H1 (cell line): ENCODE results near the gene CHST8. TPM values are rescaled to one million over a fixed set of nuclear protein-coding genes. Genes with fewer than 3 reads are reported as not detected.

Source experiments
- CTCF ChIA-PET: fragments of 300-600 bp; sonication (Branson Sonifier 250); formaldehyde crosslinking; loops from one replicate; lab custom pipeline; 2021; ENCODE audit not compliant: partially characterized antibody; lab: Charles Lee
- POLR2A ChIA-PET: fragments of 300-600 bp; sonication (Branson Sonifier 250); formaldehyde crosslinking; loops from one replicate; lab custom pipeline; 2021; ENCODE audit warnings: inconsistent platforms; ENCODE audit not compliant: partially characterized antibody; lab: Charles Lee
- DNase-seq, 2 experiments: peaks; one replicate each; pipeline versions ENCODE4 v3.0.0 to v3.0.0-alpha.2; 2010 to 2022; ENCODE audit warnings: low spot score in 2 of 2, low read depth in 1 of 2, mixed read lengths in 1 of 2
- FAIRE-seq: peaks from 2 replicates; lab custom pipeline; 2011; peaks lifted over from hg19 to GRCh38; lab: Jason Lieb, UNC
- H2AFZ ChIP-seq: 2 replicates; pipeline ENCODE4 v1.8.1; 2012; ENCODE audit warnings: low read length, inconsistent platforms
- H2AK5ac ChIP-seq: 2 replicates; pipeline ENCODE4 v1.6.1; 2013; ENCODE audit warnings: low read depth, low read length
- H2BK120ac ChIP-seq: replicated peaks from 2 replicates; pipeline ENCODE3; 2013; ENCODE audit warnings: low read depth, low read length, inconsistent platforms
- H2BK12ac ChIP-seq: 2 replicates; pipeline ENCODE4 v1.6.1; 2013; ENCODE audit warnings: low read depth, low read length
- H2BK15ac ChIP-seq: 2 replicates; pipeline ENCODE4 v1.6.1; 2013; ENCODE audit warnings: low read length
- H2BK20ac ChIP-seq: 2 replicates; pipeline ENCODE4 v1.6.1; 2013; ENCODE audit warnings: low read length
- H2BK5ac ChIP-seq: 2 replicates; pipeline ENCODE4 v1.6.1; 2013; ENCODE audit warnings: low read depth, low read length
- H3K14ac ChIP-seq: 2 replicates; pipeline ENCODE4 v1.6.1; 2013; ENCODE audit warnings: inconsistent platforms; ENCODE audit not compliant: insufficient read length
- H3K18ac ChIP-seq: 2 replicates; pipeline ENCODE4 v1.6.1; 2013; ENCODE audit warnings: low read length; ENCODE audit errors: extremely low read depth
- H3K23ac ChIP-seq: 2 replicates; pipeline ENCODE4 v1.6.1; 2013; ENCODE audit warnings: inconsistent platforms; ENCODE audit not compliant: insufficient read length
- H3K23me2 ChIP-seq: 2 replicates; pipeline ENCODE4 v1.6.1; 2013; ENCODE audit warnings: low read depth, low read length
- H3K27ac ChIP-seq: 2 replicates; pipeline ENCODE4 v1.6.1; 2011; ENCODE audit warnings: low read depth, low read length, inconsistent platforms
- H3K27me3 ChIP-seq, 4 experiments: replicated peaks in 1 of 4; 1 replicate in 1 of 4; 2 replicates in 3 of 4; pipeline versions ENCODE4 v1.6.1 to v1.8.1; 2011 to 2013; ENCODE audit warnings: low read length in 3 of 4, mild to moderate bottlenecking in 3 of 4, inconsistent platforms in 2 of 4, mixed read lengths in 2 of 4, moderate library complexity in 1 of 4; ENCODE audit not compliant: control insufficient read depth in 3 of 4, insufficient read depth in 3 of 4; ENCODE audit errors: extremely low read depth in 1 of 4
- H3K36me3 ChIP-seq, 4 experiments: 2 replicates each; pipeline versions ENCODE4 v1.6.1 to v1.8.1; 2011 to 2013; ENCODE audit warnings: mild to moderate bottlenecking in 4 of 4, low read length in 3 of 4, moderate library complexity in 2 of 4, control low read depth in 1 of 4, inconsistent platforms in 1 of 4; ENCODE audit not compliant: insufficient read depth in 4 of 4, control insufficient read depth in 2 of 4
- H3K4ac ChIP-seq: replicated peaks from 2 replicates; pipeline ENCODE3; 2013; ENCODE audit warnings: low read length, low read depth, mixed read lengths, inconsistent platforms; ENCODE audit not compliant: insufficient read length
- H3K4me1 ChIP-seq, 4 experiments: replicated peaks in 1 of 4; 1 replicate in 1 of 4; 2 replicates in 3 of 4; pipeline versions ENCODE4 v1.6.1 to v1.8.1; 2011 to 2013; ENCODE audit warnings: low read length in 3 of 4, inconsistent platforms in 2 of 4, mixed read lengths in 1 of 4; ENCODE audit not compliant: insufficient read depth in 4 of 4, control insufficient read depth in 3 of 4
- H3K4me2 ChIP-seq, 2 experiments: 2 replicates each; pipeline versions ENCODE4 v1.6.1 to v1.8.1; 2011 to 2013; ENCODE audit warnings: low read depth in 2 of 2, low read length in 2 of 2, control low read depth in 1 of 2, inconsistent platforms in 1 of 2, mild to moderate bottlenecking in 1 of 2; ENCODE audit not compliant: insufficient read depth in 1 of 2
- H3K4me3 ChIP-seq, 4 experiments: fragments of 200-600, 300-600 bp in 1 of 4; sonication (generic), shearing (Covaris generic), sonication (Bioruptor Twin) in 1 of 4; 2 replicates each; pipeline versions ENCODE4 v1.5.1 to v1.8.1; 2011 to 2016; ENCODE audit warnings: low read length in 4 of 4, low read depth in 3 of 4, control low read depth in 2 of 4, inconsistent platforms in 2 of 4, mild to moderate bottlenecking in 2 of 4, mixed read lengths in 1 of 4, moderate library complexity in 1 of 4; ENCODE audit not compliant: insufficient read depth in 2 of 4; ENCODE audit errors: extremely low read depth in 1 of 4
- H3K56ac ChIP-seq: replicated peaks from 2 replicates; pipeline ENCODE3; 2013; ENCODE audit warnings: low read depth, mild to moderate bottlenecking, mixed read lengths, low read length, inconsistent platforms; ENCODE audit not compliant: insufficient read length
- H3K79me1 ChIP-seq: 2 replicates; pipeline ENCODE4 v1.6.1; 2013; ENCODE audit warnings: low read depth, low read length, control low read depth
- H3K79me2 ChIP-seq, 2 experiments: 2 replicates each; pipeline versions ENCODE4 v1.6.1 to v1.8.1; 2012 to 2013; ENCODE audit warnings: low read length in 2 of 2, mild to moderate bottlenecking in 2 of 2, inconsistent platforms in 1 of 2; ENCODE audit not compliant: insufficient read depth in 2 of 2, control insufficient read depth in 1 of 2
- H3K9ac ChIP-seq, 4 experiments: replicated peaks in 1 of 4; 1 replicate in 1 of 4; 2 replicates in 3 of 4; pipeline versions ENCODE4 v1.6.1 to v1.8.1; 2011 to 2013; ENCODE audit warnings: low read depth in 3 of 4, low read length in 3 of 4, control low read depth in 2 of 4, mild to moderate bottlenecking in 2 of 4, moderate library complexity in 2 of 4, inconsistent platforms in 1 of 4; ENCODE audit errors: extremely low read depth in 1 of 4
- H3K9me3 ChIP-seq, 2 experiments: 2 replicates each; pipeline versions ENCODE4 v1.6.1 to v1.8.1; 2012 to 2013; ENCODE audit warnings: mild to moderate bottlenecking in 2 of 2, moderate library complexity in 2 of 2, control low read depth in 1 of 2, inconsistent platforms in 1 of 2, low read depth in 1 of 2, low read length in 1 of 2, mixed read lengths in 1 of 2; ENCODE audit not compliant: insufficient read depth in 2 of 2
- H4K20me1 ChIP-seq, 2 experiments: replicated peaks in 1 of 2; 2 replicates each; pipeline versions ENCODE3 to v1.8.1; 2011 to 2013; ENCODE audit warnings: inconsistent platforms in 2 of 2, low read length in 2 of 2, mild to moderate bottlenecking in 1 of 2; ENCODE audit not compliant: insufficient read depth in 2 of 2, control insufficient read depth in 1 of 2
- H4K5ac ChIP-seq: 2 replicates; pipeline ENCODE4 v1.6.1; 2013; ENCODE audit warnings: low read length, low read depth, mixed read lengths, inconsistent platforms; ENCODE audit not compliant: insufficient read length
- H4K8ac ChIP-seq: 2 replicates; pipeline ENCODE4 v1.8.0; 2013; ENCODE audit warnings: mild to moderate bottlenecking, moderate library complexity, low read length, inconsistent platforms; ENCODE audit not compliant: insufficient read depth; ENCODE audit errors: extremely low read depth
- H4K91ac ChIP-seq: replicated peaks from 2 replicates; pipeline ENCODE3; 2013; ENCODE audit warnings: low read length, mixed read lengths, inconsistent platforms; ENCODE audit not compliant: insufficient read length
- CTCF ChIP-seq, 3 experiments: IDR thresholded peaks; 1 replicate in 2 of 3; 2 replicates in 1 of 3; pipeline versions ENCODE4 v1.5.1 to v1.6.1; 2011; ENCODE audit warnings: low read length in 3 of 3, mild to moderate bottlenecking in 3 of 3, inconsistent platforms in 2 of 3, low read depth in 1 of 3, moderate library complexity in 1 of 3; ENCODE audit not compliant: insufficient read depth in 1 of 3; ENCODE audit errors: control extremely low read depth in 1 of 3
- JUN ChIP-seq: IDR thresholded peaks from 2 replicates; pipeline ENCODE4 v1.6.1; 2011; ENCODE audit warnings: low read depth, mild to moderate bottlenecking, improper control_type of control experiment, low read length
- JUND ChIP-seq: IDR thresholded peaks from 2 replicates; pipeline ENCODE4 v1.6.1; 2011; ENCODE audit warnings: mild to moderate bottlenecking, improper control_type of control experiment, low read length
- KDM5A ChIP-seq: fragments of 200-600 bp; IDR thresholded peaks from 2 replicates; pipeline ENCODE4 v1.7.1; 2012; ENCODE audit warnings: mild to moderate bottlenecking, low read length, inconsistent platforms, mixed read lengths
- PHF8 ChIP-seq: fragments of 200-600 bp; sonication (generic); conservative IDR thresholded peaks from 2 replicates; pipeline ENCODE4 v1.7.1; 2012; ENCODE audit warnings: low read depth, mild to moderate bottlenecking, inconsistent platforms, low read length, moderate library complexity
- SRF ChIP-seq: IDR thresholded peaks from 2 replicates; pipeline ENCODE4 v1.6.1; 2011; ENCODE audit warnings: mild to moderate bottlenecking, low read depth, low read length, moderate library complexity
- TAF1 ChIP-seq: IDR thresholded peaks from 2 replicates; pipeline ENCODE4 v1.6.1; 2011; ENCODE audit warnings: mild to moderate bottlenecking, low read depth, low read length
- TEAD4 ChIP-seq: IDR thresholded peaks from 2 replicates; pipeline ENCODE4 v1.6.1; 2012; ENCODE audit warnings: low read depth, low read length, inconsistent platforms, mixed read lengths
- USF2 ChIP-seq: IDR thresholded peaks from 2 replicates; pipeline ENCODE4 v1.6.1; 2011; ENCODE audit warnings: low read length, improper control_type of control experiment
- WGBS, 2 experiments: shearing (Covaris generic) in 1 of 2; methylation state at CpG; one replicate each; pipeline versions ENCODE4 v1.1.6 to v1.1.7; 2013 to 2015; ENCODE audit warnings: low lambda C conversion rate in 2 of 2, mixed read lengths in 2 of 2, inconsistent platforms in 1 of 2, low coverage in 1 of 2, missing lambda C conversion rate in 1 of 2; ENCODE audit not compliant: insufficient replicate concordance in 2 of 2, insufficient coverage in 1 of 2, insufficient read length in 1 of 2; ENCODE audit errors: extremely low coverage in 1 of 2, missing lambda C conversion rate in 1 of 2; 5-methylcytosine and 5-hydroxymethylcytosine counted together
- polyA plus RNA-seq, 7 experiments: library from polyadenylated mRNA; depleted of rRNA in 3 of 7; stranded (reverse) in 5 of 7; unstranded in 2 of 7; fragments of >200 nt in 5 of 7; fragments of 200-250 nt in 2 of 7; gene quantifications; 1 replicate in 5 of 7; 2 replicates in 1 of 7; 4 replicates in 1 of 7; pipeline versions ENCODE4 v1.2.1 to v1.2.3, GENCODE V29; 2011 to 2013; ENCODE audit warnings: missing spikeins in 2 of 7, mixed read lengths in 2 of 7
- total RNA-seq: library from RNA; stranded (reverse); fragmentation: NEBNext Ultra II Directional; extraction: Animal tissue kit (Norgen Biotek cat#: 25700); gene quantifications from 2 replicates; pipeline ENCODE4 v1.2.1, GENCODE V29; 2021

CHST8 gene
- total and polyA plus RNA-seq, 2 of the 8 experiments (the other 6 are each of a cell fraction or from before 2014, with no cell fraction given), result 10.8 to 28.2 TPM

GRCh38 chr19:33634361-33635091 lies 12.8 kb downstream of the CHST8 start:
- H3K79me2 ChIP-seq, result peaks cover 0 to 14% of the 10 kb centered on the region in 2 experiments; a peak in 2 of 4 replicates
- POLR2A ChIA-PET, result interaction anchor here (0.9 to 2.1 kb wide), 3 partner anchors 10 to 112 kb away, joined by 4 to 14 read pairs (median 5); partner anchors contain the start of genes CHST8 and PEPD
- H4K91ac ChIP-seq, result no peak overlapping the region
- H3K4ac ChIP-seq, result no peak overlapping the region
- peaks cover 0 to 6% of the 10 kb centered on the region in 2 experiments for H4K20me1 ChIP-seq
- FAIRE-seq (no peak), DNase-seq (no peak)
- no peak overlapping the region for H4K5ac ChIP-seq
- no peak overlapping the region; the same call in 1 of the 2 replicates for H3K18ac ChIP-seq
- peaks cover 6% of the 10 kb centered on the region for H3K79me1 ChIP-seq
- H2BK120ac ChIP-seq, result no peak overlapping the region
- H2AK5ac ChIP-seq, result no peak overlapping the region
- H3K4me1 ChIP-seq, result peaks cover 10 to 37% (median 23%) of the 10 kb centered on the region in 4 experiments
- no peak overlapping the region for H3K9ac ChIP-seq
- H2BK15ac ChIP-seq, result no peak overlapping the region
- H3K9me3 ChIP-seq, result no peaks in the 10 kb centered on the region
- H2BK5ac ChIP-seq, result no peak overlapping the region
- H3K4me3 ChIP-seq, result no peak overlapping the region
- H4K8ac ChIP-seq, result no peak overlapping the region
- no peak overlapping the region for H2BK20ac ChIP-seq
- no peaks in the 10 kb centered on the region; the same call in 1 of the 2 replicates for H3K23me2 ChIP-seq
- H2BK12ac ChIP-seq, result no peak overlapping the region
- 89% methylated on average over 11 of the region's 14 CpGs; no CpG with 5 or more reads in 1 of the 2 experiments for WGBS, 2 experiments
- H2AFZ ChIP-seq, result no peak overlapping the region
- no peak overlapping the region for H3K56ac ChIP-seq
- no peak overlapping the region for H3K14ac ChIP-seq
- H3K4me2 ChIP-seq, result no peak overlapping the region
- H3K36me3 ChIP-seq, result no peaks in the 10 kb centered on the region
- H3K27ac ChIP-seq, result no peak overlapping the region
- H3K23ac ChIP-seq, result no peak overlapping the region
- no peaks in the 10 kb centered on the region for H3K27me3 ChIP-seq
- CTCF ChIA-PET, result no interaction called here
- no peak for TF ChIP-seq JUN
- no peak for TF ChIP-seq TEAD4
- no peak for TF ChIP-seq CTCF (IDR thresholded peaks at IDR 0.05; ENCODE audit: control extremely low read depth in 1 of 3, insufficient read depth in 1 of 3, low read depth in 1 of 3, low read length in 3 of 3)
- TF ChIP-seq USF2, result no peak
- no peak for TF ChIP-seq PHF8
- no peak for TF ChIP-seq TAF1
- TF ChIP-seq JUND, result no peak
- no peak for TF ChIP-seq KDM5A
- no peak for TF ChIP-seq SRF
